Thyroid gland (tissue), 4 donors: ENCODE measurements around the gene RRBP1.

Experiments used
- CTCF ChIP-seq, 6 experiments: fragments of 200-600 bp in 3 of 6; fragments of 450-650 bp in 3 of 6; sonication (generic) in 3 of 6; IDR thresholded peaks; one replicate each; pipeline ENCODE4 v1.5.1; 2016 to 2019; ENCODE audit warnings: antibody characterized with exemption in 6 of 6, mild to moderate bottlenecking in 2 of 6, inconsistent platforms in 1 of 6, moderate library complexity in 1 of 6
- POLR2A ChIP-seq, 2 donors: fragments of 450-650 bp; IDR thresholded peaks; one replicate each; pipeline ENCODE4 v1.6.1; 2017; ENCODE audit warnings: antibody characterized with exemption in 2 of 2, mild to moderate bottlenecking in 2 of 2, moderate library complexity in 1 of 2

DNA sequence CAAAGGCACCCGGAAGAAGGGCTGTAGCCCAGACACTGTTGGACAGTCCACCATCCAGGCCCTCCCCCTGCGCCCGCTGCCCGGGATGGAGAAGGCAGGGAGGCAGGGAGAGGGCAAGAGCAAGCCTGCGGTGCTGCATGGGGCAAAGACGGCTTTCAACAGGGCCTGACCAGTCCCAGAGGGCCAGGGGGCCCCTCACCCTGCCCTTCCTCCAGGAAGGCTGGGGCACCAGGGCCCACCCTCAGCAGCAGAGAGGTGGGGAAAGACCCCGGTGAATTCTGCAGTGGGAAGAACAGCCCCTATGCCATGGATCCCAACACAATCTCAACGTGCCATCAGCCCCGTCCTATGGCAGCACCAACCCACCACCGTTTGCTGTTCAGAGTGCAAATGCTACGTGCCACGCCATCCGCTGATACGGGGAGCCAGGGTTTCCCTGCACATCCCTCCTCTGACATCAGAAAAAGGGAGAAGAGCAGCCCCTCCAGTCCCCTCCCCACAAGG is 41.1 kb downstream of the RRBP1 start:
- TF ChIP-seq POLR2A (IDR thresholded peaks at IDR 0.05) = no peak
- no peak for TF ChIP-seq CTCF (IDR thresholded peaks at IDR 0.05)
